COLO668 (cell line): ENCODE data around the gene RAD54L.

ENCODE experiments used
- DNase-seq: peaks from one replicate; lab custom pipeline; 2025; ENCODE audit not compliant: unreplicated experiment; lab: John Stamatoyannopoulos, UW

RAD54L gene

DNA sequence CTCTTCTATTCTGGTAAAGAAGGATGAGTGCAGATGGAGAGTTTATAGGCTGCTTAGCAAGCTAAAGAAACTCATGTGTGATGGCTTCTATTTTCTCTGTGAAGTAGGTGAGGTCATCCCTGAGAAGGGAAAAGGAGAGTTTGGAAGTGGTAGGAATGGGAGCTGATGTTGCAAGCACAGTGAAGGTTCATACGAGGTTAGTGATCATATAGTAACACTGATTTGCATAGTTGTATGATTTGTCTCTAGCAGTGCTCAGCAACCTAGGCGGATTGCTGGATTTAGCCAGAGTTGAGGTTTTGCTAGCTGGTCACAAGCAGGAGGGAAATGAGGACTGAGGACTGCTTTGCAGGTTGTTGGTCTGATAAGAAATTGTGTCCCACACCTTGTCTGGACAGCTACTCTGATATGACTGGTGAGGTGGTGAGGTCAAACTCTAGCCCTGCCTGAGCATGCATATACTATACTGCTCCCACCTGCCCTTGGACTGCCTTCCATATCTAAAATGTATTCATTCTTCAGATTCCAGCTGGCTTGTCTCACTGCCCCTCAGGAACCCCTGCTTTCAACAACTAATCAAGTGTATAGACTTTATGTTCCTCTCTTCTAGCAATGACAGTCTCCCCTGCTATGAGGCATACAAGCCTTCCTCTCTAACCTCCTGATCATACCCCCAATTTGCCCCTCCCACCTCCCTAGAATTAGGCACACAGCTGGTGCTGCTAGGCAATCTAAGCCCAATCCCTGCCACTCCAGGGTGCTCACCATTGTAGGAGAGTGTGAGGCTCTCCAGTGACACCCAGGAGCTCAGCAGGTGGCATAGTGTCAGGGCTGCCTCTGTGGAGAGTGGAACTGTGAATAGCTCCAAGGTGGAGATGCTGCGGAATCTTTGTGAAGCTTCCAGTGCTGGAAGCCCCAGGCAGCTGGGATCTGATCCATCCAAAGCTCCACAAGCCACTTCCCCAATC lies 37.3 kb downstream of the RAD54L start:
- DNase-seq = no peak

DNA sequence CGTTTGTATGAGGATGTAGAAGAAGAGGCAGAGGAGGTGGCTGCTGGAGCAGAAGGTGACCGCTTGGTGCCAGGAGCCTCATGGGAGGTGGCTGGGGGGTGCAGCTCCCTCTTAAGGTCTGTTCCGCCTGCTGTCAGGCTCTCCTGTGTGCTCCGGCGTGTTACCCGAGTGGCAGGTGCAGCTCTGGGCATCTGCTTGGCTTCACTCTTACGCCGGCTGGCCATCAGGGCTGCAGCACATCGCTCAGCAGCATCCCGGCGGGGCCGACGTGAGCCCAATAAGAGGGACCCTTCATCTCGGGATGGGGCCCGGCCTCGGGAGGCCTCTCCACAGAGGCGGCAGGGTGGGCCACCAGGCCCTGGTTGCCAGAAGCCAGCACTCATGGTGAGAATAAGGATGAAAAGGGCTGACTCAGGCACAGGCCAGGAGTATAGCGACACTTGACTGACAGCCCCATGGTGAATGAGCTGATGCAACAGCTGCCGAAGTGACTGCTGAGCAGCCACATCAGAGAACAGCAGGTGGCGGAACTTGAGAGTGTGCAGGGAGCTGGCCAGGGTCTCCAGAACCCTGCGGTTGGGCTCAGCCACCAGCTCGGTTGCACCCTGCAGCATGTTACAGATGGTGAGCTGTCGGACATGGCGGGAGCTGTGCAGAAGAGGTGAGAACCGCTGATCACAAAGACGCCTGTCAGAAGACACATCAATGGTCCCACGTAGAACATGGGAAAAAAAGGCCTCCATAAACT lies 38.3 kb downstream of the RAD54L start:
- no peak for DNase-seq

DNA sequence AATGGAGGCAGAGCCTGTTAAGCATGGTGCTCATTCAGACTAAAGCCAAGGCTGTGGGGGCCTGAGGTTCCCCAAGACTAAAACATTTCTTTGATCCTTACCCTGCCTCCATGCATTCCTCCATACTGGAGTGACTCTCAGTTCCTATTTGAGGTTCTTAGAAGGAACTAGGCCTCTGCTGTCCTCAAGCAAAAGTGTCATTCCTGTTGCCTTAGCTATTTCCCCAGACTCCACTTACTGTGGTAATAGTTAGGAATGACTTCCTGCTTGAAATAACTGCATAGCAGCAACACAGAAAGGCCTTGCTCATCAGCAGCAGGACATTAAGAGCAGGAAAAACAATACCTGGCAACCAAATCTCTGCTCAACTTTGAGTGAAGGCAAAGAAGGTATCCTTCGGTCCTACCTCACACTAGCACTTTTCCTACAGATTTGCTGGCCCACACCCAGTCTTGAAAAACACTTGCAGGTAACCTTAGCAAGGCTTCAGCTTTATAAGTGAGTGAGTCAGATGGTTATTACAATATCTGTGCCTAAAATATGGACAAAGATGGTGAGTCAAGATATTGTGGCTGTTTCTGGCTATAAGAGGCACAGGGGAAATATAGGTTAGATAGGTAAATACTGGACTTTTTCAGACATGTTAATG lies 41.0 kb downstream of the RAD54L start:
- DNase-seq = no peak

DNA sequence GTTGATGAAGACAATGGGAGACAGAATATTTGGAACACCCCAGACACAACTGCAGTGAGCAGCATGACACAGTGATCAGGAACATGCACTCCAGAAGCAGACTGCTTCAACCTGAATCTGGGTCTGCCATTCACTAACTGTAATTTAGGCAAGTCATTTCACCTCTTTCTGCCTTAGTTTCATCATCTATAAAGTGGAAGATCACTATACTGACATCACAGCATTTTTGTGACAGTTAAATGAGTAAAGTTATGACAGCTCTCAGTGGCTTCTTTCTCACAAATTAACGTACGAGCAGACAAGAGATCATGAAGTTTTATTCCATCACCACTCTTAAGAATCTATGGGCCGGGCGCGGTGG lies 41.6 kb downstream of the RAD54L start:
- no peak for DNase-seq

DNA sequence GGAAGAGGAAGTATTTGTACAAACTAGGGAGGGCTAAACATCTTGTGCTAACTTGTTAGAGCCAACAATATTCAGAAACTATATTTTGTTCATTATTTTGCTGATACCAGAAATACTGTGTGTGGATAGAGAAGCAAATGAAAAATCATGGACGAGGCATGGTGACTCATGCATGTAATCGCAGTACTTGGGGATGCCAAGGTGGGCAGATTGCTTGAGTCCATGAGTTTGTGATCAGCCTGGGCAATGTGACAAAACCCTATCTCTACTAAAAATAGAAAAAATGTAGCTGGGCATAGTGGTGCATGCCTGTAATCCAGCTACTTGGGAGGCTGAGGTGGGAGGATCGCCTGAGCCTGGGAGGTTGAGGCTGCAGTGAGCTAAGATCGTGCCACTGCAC lies 42.4 kb downstream of the RAD54L start:
- no peak for DNase-seq

DNA sequence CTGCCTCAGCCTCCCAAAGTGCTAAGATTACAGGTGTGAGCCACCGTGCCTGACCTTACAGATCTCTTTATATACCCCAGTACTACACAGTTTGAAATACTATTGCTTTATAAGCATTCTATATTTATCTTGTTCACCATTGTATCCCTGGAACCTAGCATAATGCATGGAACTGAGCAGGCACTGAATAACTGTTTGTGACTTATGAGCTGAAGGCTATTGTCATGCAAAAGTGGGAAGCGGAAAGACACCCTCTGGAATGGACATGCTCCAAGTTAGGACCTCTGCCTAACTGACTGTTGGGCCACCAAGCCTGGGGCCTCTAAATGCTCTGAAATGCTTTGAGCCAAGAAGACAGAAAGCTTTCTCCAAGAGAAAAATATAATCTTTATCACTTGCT lies 47.7 kb downstream of the RAD54L start:
- no peak for DNase-seq

DNA sequence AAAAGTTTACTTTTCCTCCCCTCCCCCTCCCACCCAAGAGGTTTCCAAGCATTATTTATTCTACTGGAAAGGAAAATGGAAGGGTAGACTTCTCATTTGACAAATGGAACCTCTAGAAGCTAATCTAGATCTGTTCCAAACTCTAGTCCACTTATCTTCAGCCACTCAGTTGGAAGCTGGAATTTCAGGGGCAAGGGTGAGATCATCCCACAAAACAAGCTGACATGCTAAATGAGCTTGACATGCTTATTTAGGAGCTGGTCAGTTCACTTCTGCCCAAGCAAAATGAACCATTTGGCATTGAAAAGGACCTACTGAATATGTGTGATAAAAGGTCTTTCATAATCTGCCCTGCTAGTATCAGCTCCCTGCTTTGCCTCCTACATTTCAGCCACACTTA lies 50.8 kb downstream of the RAD54L start:
- DNase-seq = no peak

DNA sequence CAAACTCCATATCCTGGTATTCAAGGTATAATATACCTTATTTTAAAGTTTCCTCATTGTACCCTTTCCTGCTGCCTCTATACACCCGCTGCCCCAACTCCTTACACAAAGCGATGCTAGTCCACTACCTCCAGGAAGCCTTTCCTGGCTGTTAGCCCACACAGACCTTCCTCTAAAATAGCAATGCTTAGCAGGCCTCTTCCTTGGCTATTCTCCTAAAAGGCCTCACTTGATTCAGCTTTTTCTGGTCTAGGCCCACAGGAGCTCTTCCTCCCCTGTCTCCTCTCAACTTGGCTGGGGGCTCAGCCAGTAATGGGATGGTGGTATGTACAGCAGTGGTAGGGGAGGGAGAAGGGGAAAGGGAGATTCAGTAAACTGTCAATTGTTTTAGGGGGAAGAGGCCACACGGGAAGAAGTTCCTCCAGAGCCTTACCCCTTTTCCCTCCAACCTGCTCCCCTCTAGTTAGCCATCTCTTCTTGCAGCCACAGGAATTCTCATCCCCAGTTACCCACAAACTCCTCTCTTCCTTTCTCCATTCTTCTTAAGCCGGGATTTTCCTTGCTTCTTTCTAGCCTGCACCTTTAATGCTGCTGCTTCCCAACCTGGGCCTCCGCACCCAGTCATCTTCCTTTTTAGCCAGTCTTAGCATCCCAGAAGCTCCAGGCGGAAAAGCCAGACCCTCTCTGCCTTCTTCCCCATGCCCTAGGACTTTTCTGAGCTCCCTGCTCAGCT lies 53.3 kb downstream of the RAD54L start:
- no peak for DNase-seq

DNA sequence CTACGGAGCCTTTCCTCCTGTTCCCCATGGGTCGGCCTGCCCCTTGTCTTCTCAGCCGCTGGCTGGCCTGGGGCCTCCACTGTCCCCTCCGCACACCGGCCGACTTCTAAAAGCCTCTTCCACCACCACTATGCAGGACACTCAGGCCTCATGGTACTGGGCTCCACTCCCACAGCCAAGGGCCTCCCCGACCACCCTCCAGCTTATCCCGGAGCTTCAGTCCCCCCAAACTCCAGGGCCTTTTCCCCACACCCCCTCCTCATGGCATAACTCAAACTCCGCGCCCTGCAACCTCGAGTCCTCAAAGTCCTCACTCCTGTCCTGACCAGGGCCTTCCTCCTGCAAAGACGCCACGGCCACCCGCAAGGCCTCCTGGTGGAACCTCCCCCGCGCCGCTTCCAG lies 53.8 kb downstream of the RAD54L start:
- DNase-seq = no peak

DNA sequence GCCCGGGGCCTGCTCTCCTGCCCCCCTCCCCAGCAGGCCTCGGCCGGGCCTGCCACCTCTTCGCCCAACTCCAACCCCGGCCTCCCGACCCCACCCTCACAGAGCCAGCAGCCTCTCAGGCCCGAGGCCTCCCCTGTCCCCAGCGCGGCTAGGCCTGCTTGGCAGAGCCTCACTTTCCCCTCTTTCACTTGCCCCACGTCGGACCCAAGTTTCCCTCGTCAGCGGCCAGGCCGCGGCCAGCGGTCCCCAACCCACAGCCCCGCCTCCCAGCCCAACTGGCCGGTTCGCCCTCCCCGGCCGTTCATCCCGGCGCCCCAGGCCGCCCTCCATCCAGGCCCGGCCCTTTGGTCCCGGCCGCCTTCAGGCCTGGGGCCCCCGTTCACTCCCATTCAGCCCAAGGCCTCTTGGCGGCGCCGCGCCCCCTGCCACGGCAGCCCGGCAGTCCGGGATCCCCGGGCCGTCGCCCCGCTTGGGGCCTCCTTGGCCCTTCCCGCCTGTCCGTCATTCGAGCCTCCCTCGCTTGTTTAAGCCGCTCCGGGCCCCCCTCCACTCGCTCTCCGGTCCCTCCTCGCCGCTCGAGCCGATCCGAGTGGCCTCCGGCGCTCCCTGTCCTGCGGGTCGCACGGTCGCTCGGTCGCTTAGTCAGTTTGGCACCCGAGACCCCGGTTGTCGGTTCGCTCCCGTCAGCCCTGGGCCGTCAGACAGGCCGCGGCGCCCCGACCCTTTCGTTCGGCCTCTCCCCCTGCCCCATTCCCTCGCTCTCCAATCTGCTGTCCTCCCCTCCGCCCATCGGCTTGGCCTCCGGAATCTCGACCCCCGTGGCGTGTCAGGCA lies 54.5 kb downstream of the RAD54L start:
- DNase-seq = peak; percentile 84

DNA sequence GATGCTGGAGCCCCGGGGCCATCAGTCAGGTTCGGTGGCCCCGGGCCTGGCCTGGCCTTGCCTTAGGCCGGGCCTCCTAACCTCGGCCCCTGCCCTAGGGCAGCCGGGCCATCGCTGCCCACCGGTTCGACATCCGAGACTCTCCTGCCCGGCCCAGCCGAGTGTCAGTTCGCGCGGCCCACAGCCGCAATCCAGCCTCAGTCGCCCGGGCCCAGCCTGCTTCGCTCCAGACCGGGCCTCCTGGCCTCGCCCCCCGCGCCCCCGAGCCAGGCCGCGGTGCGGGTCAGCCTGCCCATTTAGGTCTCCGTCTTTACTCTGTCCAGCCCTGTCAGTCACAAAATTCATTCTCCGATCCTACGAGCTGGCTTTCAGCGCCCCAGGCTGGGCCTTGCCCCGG lies 55.1 kb downstream of the RAD54L start:
- peak; percentile 77 for DNase-seq

DNA sequence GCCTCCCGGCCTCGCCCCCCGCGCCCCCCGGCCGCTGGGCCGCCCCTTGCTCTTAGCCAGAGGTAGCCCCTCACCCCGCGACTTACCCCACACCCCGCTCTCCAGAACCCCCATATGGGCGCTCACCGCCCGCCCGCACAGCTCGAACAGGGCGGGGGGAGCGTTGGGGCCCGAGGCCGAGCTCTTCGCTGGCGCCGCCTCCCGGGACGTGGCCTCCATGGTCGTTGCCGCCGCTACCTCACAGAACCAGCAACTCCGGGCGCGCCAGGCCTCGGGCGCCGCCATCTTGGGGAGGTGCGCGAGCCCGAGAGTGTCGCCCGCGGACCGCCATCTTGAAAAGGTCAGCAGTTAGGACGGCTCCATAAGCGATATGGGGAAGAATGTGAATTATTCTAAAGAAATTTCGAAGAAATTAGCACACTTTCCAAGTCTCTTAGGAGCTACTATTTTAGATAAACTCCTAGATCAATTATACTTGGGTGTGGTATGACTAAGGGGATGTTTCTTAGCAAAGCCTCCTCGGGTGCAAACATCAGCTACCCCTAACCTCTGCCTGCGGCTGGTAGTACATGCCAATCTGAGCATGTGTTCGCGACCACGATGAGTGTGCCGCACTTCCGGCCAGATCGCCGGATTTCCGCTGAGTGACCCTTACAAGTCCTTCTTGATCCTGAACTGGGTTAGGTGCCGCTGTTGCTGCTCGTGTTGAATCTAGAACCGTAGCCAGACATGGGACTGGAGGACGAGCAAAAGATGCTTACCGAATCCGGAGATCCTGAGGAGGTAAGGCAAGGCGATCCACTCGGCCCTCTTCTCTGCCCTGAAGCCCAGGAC lies 55.7 kb downstream of the RAD54L start, which contains the start of the genes LRRC41 and UQCRH:
TSS of gene LRRC41 (minus strand) at position 579 of the 834 bp plus-strand sequence. CDS start at position 285, 294 bp downstream.
TSS of gene UQCRH (plus strand) at position 661 of the 834 bp plus-strand sequence. CDS start at position 730, 69 bp downstream.
- DNase-seq = peak; percentile 99

DNA sequence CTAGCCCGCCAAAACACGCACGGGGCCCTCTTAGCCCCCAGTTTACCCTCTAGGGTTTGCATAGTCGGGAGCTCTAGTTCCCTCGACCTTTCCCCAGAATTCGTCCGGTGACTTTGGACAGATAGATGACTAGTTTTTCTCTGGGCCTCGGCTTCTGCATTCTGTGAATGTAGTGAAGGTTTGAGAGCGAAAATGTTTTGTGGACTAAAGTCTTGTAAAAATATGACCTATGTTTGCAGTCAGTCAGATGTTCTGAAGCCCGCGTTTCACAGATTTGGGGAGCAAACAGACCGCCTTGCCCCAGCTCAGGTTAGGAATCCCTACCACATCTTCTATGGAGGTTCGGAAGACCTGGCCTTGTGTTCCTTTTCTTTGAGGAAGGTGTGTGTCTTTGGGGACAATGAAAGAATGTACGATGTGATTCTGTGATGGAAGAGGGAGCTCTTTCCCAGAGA lies 56.3 kb downstream of the RAD54L start:
- no peak for DNase-seq

DNA sequence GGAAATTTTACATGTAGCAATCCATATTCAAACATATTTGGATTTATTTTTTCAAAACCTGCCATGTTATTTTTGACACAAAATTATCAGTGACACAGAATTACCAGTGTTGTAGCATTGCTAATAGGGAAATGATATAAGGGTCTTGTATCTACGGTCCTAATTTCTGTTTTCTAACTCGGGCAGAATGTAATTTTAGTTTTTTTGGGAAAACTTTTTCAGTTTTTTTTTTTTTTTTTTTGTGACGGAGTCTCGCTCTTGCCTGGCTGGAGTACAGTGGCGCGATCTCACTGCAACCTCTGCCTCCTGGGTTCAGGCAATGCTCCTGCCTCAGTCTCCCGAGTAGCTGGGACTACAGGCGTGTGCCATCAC lies 58.6 kb downstream of the RAD54L start:
- DNase-seq = no peak

DNA sequence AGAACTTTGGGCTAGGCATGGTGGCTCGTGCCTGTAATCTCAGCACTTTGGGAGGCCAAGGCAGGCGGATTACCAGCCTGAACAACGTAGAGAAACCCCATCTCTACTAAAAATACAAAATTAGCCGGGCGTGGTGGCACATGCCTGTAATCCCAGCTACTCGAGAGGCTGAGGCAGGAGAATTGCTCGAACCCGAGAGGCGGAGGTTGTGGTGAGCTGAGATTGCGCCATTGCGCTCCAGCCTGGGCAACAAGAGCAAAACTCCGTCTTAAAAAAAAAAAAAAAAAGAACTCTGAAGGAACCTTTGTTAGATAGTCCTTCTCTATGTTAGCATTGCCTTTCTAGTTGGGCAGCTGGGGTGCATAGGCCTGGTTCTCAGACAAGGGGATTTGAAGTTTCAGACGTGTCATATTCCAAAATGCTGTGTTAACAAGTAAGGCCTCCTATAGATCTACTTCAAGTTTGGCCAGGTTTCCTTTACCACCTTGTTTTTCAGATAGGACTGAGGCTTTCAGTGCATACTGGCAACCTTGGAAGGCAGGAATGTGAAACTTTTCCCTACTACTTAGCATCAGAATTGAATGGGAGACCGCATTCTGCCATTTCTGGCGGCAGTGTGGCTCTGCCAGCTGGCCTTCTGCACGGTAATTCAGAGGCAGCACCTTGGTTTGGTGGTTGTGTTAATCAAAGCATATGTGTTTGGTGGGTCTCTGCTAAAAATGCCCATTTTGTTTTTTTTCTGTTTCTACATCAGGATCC lies 62.0 kb downstream of the RAD54L start:
- no peak for DNase-seq

DNA sequence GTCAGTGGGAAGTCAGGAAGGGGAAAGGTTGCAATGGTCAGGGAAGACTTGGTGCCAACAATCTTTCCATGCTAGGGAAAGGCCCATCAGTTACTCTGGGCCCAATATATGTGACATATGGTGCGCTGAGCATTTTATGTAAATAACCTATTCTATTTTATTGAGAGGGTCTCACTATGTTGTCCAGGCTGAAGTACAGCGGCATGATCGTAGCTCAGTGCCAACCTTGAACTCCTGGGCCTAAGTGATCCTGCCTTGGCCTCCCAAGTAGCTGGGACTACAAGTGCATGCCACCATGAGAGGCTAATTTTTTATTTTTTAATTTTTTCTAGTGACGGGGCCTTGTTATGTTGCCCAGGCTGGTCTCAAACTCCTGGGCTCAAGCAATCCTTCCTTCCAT lies 62.8 kb downstream of the RAD54L start:
- no peak for DNase-seq

DNA sequence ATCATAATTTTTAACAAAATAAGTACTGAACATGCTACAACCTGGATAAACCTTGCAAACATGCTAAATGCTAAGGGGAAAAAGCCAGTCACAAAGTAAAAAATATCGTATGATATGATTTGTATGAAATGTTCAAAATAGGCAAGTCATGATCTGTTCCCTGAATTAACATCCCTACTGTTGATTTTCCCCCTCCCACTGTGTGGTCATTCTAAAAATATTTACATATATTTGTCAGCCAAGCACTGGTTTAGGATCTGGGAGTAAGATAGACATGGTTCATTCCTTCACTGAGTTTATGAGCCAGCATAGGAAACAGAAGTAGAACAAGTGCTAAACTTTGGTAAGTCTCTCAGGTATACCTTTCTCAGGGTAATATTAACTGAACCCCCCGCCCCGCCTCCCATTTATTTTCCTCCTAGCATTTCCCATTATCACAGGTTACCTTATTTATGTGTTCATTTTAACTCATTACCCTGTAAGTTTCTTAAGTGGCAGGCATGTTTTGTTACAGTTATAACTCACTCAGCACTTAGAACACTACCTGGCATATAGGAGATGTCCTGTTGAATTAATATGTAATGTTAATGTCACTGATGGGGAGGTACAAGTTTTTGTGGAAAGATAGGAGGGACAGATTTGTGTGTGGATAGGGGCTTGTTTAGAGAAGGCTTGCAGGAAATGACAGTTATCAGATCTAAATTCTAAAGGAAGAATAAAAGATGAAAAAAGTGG lies 68.3 kb downstream of the RAD54L start:
- no peak for DNase-seq

DNA sequence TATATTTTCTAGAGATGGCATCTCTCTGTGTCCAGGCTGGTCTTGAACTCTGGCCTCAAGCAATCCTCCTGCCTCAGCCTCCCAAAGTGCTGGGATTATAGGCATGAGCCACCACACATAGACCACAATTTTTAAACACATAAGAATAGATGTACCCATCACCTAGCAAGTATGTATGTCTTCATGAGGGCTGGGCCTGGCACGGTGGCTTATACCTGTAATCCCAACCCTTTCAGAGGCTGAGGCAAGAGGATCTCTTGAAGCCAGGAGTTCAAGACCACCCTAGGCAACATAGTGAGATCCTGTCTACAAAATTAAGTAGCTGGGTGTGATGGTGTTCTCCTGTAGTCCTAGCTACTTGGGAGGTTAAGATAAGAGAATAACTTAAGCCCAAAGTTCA lies 69.8 kb downstream of the RAD54L start:
- no peak for DNase-seq
